HepG2 (cell line): ENCODE data around the gene PIP5KL1. TPM values are rescaled to one million over a fixed set of nuclear protein-coding genes. Genes with fewer than 3 reads are reported as not detected.

Source experiments
- ATF1 ChIP-seq: IDR thresholded peaks from 2 replicates; pipeline ENCODE4 v1.6.1; 2016; ENCODE audit warnings: mild to moderate bottlenecking, control low read depth
- BCL6 ChIP-seq: IDR thresholded peaks from 2 replicates; pipeline ENCODE4 v1.6.1; 2016; ENCODE audit warnings: missing genetic modification reagents, missing compliant biosample characterization
- CENPX ChIP-seq: sonication (generic); formaldehyde crosslinking; IDR thresholded peaks from 2 replicates; pipeline ENCODE4 v1.9.0; 2021; ENCODE audit warnings: mild to moderate bottlenecking, missing genetic modification reagents, moderate library complexity
- DMAP1 ChIP-seq: IDR thresholded peaks from 2 replicates; pipeline ENCODE4 v1.6.1; 2016
- DR1 ChIP-seq: sonication (generic); formaldehyde crosslinking; IDR thresholded peaks from 2 replicates; pipeline ENCODE4 v1.8.0; 2021; ENCODE audit warnings: mild to moderate bottlenecking, missing genetic modification reagents, inconsistent platforms
- GATA4 ChIP-seq: sonication (generic); IDR thresholded peaks from 2 replicates; pipeline ENCODE4 v1.6.1; 2016; ENCODE audit warnings: antibody characterized with exemption, low read depth, borderline replicate concordance
- ZNF124 ChIP-seq: sonication (generic); formaldehyde crosslinking; IDR thresholded peaks from 2 replicates; pipeline ENCODE4 v1.4.0; 2020; ENCODE audit warnings: missing genetic modification reagents
- ZNF382 ChIP-seq: sonication (generic); formaldehyde crosslinking; IDR thresholded peaks from 2 replicates; pipeline ENCODE4 v1.5.0; 2020; ENCODE audit warnings: missing genetic modification reagents, mild to moderate bottlenecking, borderline replicate concordance
- ZNF543 ChIP-seq: sonication (generic); formaldehyde crosslinking; IDR thresholded peaks from 2 replicates; pipeline ENCODE4 v1.4.0; 2020; ENCODE audit warnings: mild to moderate bottlenecking, missing genetic modification reagents
- ZNF839 ChIP-seq: sonication (generic); formaldehyde crosslinking; IDR thresholded peaks from 2 replicates; pipeline ENCODE4 v1.4.0; 2020; ENCODE audit warnings: missing genetic modification reagents, mild to moderate bottlenecking, borderline replicate concordance
- polyA plus RNA-seq, 8 experiments: library from polyadenylated mRNA; depleted of rRNA in 3 of 8; stranded (reverse) in 7 of 8; unstranded in 1 of 8; fragments of >200 nt; fragmentation: Illumina TruSeq in 4 of 8; extraction: Trizol in 4 of 8; gene quantifications; 2 replicates each; pipeline versions ENCODE4 v1.2.1 to v1.2.3, GENCODE V29; 2011 to 2016; ENCODE audit warnings: low read depth in 4 of 8, missing spikeins in 1 of 8, mixed read lengths in 1 of 8; ENCODE audit not compliant: insufficient read depth in 1 of 8
- total RNA-seq, 5 experiments: library from RNA; depleted of rRNA; stranded (reverse); fragments of >200 nt; fragmentation: Illumina TruSeq; extraction: Trizol; gene quantifications; 2 replicates each; pipeline ENCODE4 v1.2.3, GENCODE V29; 2016; ENCODE audit warnings: low read depth in 1 of 5
- TF ChIP-seq, protein P1 (sequence below): sonication (generic); formaldehyde crosslinking; IDR thresholded peaks from 2 replicates; pipeline ENCODE4 v1.4.0; 2020; ENCODE audit warnings: missing genetic modification reagents, borderline replicate concordance
- TF ChIP-seq, protein P2 (sequence below): IDR thresholded peaks from 2 replicates; pipeline ENCODE4 v1.6.1; 2016; ENCODE audit warnings: low read depth, control low read depth
- TF ChIP-seq, protein P3 (sequence below): sonication (generic); formaldehyde crosslinking; IDR thresholded peaks from 2 replicates; pipeline ENCODE4 v1.4.0; 2020; ENCODE audit warnings: mild to moderate bottlenecking, missing genetic modification reagents
- TF ChIP-seq, protein P4 (sequence below): sonication (generic); formaldehyde crosslinking; IDR thresholded peaks from 2 replicates; pipeline ENCODE4 v1.4.0; 2020; ENCODE audit warnings: mild to moderate bottlenecking, missing genetic modification reagents
- TF ChIP-seq, protein P5 (sequence below): IDR thresholded peaks from 2 replicates; pipeline ENCODE4 v1.6.1; 2016; ENCODE audit warnings: mild to moderate bottlenecking
- TF ChIP-seq, protein P6 (sequence below): sonication (generic); formaldehyde crosslinking; IDR thresholded peaks from 2 replicates; pipeline ENCODE4 v1.4.0; 2020; ENCODE audit warnings: missing genetic modification reagents, low read depth, mild to moderate bottlenecking, borderline replicate concordance
- TF ChIP-seq, protein P7 (sequence below): sonication (generic); formaldehyde crosslinking; IDR thresholded peaks from 2 replicates; pipeline ENCODE4 v1.4.0; 2020; ENCODE audit warnings: missing genetic modification reagents; ENCODE audit errors: not compliant biosample characterization

The PIP5KL1 gene
- total and polyA plus RNA-seq, 2 of the 13 experiments (the other 11 are each of a cell fraction or from before 2014, with no cell fraction given) = 0.20 to 0.49 TPM

DNA sequence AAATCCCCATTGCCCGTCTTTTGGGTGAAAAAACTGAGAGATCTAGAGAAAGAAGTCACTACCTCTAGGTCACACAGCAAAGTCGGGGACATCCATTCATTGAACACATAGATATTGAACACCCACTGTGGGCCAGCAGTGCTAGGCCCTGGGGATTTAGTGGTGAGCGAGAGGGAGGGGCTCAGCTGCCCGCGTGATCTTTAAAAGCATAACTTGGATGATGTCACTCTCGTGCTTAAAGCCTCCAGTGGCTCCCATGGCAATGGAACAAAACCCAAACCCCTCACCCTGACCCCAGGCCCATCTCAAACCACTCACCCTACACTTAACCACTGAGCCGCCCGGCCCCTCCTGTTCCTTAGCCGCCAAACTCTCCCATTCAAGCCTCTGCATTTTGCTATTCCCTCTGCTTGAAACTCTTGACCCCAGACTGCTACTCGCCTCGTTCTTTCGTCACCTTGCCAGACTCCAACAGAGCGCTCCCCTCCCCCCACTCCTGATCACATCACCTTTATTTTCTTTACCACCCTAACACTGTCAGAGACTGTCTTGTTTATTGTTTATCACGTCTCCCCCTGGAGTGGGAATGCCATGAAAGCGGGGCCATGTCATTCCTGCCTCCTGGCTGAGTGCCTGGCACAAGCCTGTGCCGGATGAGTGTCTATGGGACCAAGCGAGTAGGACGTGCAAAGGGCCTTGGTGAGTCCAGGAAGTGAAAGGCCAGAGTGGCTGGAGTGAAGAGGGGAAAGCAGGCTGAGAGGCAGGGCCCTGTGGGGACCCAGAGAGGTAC is 710 bp upstream of the PIP5KL1 start (continued):
- TF ChIP-seq, protein P1, sequence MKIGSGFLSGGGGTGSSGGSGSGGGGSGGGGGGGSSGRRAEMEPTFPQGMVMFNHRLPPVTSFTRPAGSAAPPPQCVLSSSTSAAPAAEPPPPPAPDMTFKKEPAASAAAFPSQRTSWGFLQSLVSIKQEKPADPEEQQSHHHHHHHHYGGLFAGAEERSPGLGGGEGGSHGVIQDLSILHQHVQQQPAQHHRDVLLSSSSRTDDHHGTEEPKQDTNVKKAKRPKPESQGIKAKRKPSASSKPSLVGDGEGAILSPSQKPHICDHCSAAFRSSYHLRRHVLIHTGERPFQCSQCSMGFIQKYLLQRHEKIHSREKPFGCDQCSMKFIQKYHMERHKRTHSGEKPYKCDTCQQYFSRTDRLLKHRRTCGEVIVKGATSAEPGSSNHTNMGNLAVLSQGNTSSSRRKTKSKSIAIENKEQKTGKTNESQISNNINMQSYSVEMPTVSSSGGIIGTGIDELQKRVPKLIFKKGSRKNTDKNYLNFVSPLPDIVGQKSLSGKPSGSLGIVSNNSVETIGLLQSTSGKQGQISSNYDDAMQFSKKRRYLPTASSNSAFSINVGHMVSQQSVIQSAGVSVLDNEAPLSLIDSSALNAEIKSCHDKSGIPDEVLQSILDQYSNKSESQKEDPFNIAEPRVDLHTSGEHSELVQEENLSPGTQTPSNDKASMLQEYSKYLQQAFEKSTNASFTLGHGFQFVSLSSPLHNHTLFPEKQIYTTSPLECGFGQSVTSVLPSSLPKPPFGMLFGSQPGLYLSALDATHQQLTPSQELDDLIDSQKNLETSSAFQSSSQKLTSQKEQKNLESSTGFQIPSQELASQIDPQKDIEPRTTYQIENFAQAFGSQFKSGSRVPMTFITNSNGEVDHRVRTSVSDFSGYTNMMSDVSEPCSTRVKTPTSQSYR (CRISPR knock-in tag) = peak; percentile 56; the same call in 1 of the 2 replicates
- TF ChIP-seq ZNF124 (CRISPR knock-in tag) (no peak), CENPX (CRISPR knock-in tag) (no peak), ZNF543 (no peak), GATA4 (no peak), BCL6 (no peak), ZNF839 (CRISPR knock-in tag) (no peak), ZNF382 (CRISPR knock-in tag) (no peak), DMAP1 (CRISPR knock-in tag) (no peak), DR1 (CRISPR knock-in tag) (no peak), ATF1 (CRISPR knock-in tag) (no peak)
- TF ChIP-seq, protein P2, sequence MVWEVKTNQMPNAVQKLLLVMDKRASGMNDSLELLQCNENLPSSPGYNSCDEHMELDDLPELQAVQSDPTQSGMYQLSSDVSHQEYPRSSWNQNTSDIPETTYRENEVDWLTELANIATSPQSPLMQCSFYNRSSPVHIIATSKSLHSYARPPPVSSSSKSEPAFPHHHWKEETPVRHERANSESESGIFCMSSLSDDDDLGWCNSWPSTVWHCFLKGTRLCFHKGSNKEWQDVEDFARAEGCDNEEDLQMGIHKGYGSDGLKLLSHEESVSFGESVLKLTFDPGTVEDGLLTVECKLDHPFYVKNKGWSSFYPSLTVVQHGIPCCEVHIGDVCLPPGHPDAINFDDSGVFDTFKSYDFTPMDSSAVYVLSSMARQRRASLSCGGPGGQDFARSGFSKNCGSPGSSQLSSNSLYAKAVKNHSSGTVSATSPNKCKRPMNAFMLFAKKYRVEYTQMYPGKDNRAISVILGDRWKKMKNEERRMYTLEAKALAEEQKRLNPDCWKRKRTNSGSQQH = no peak
- TF ChIP-seq, protein P3, sequence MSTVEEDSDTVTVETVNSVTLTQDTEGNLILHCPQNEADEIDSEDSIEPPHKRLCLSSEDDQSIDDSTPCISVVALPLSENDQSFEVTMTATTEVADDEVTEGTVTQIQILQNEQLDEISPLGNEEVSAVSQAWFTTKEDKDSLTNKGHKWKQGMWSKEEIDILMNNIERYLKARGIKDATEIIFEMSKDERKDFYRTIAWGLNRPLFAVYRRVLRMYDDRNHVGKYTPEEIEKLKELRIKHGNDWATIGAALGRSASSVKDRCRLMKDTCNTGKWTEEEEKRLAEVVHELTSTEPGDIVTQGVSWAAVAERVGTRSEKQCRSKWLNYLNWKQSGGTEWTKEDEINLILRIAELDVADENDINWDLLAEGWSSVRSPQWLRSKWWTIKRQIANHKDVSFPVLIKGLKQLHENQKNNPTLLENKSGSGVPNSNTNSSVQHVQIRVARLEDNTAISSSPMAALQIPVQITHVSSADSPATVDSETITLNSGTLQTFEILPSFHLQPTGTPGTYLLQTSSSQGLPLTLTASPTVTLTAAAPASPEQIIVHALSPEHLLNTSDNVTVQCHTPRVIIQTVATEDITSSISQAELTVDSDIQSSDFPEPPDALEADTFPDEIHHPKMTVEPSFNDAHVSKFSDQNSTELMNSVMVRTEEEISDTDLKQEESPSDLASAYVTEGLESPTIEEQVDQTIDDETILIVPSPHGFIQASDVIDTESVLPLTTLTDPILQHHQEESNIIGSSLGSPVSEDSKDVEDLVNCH (CRISPR knock-in tag) = no peak
- TF ChIP-seq, protein P4, sequence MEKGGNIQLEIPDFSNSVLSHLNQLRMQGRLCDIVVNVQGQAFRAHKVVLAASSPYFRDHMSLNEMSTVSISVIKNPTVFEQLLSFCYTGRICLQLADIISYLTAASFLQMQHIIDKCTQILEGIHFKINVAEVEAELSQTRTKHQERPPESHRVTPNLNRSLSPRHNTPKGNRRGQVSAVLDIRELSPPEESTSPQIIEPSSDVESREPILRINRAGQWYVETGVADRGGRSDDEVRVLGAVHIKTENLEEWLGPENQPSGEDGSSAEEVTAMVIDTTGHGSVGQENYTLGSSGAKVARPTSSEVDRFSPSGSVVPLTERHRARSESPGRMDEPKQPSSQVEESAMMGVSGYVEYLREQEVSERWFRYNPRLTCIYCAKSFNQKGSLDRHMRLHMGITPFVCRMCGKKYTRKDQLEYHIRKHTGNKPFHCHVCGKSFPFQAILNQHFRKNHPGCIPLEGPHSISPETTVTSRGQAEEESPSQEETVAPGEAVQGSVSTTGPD (CRISPR knock-in tag) = no peak
- TF ChIP-seq, protein P5, sequence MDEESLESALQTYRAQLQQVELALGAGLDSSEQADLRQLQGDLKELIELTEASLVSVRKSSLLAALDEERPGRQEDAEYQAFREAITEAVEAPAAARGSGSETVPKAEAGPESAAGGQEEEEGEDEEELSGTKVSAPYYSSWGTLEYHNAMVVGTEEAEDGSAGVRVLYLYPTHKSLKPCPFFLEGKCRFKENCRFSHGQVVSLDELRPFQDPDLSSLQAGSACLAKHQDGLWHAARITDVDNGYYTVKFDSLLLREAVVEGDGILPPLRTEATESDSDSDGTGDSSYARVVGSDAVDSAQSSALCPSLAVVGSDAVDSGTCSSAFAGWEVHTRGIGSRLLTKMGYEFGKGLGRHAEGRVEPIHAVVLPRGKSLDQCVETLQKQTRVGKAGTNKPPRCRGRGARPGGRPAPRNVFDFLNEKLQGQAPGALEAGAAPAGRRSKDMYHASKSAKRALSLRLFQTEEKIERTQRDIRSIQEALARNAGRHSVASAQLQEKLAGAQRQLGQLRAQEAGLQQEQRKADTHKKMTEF = no peak
- TF ChIP-seq, protein P6, sequence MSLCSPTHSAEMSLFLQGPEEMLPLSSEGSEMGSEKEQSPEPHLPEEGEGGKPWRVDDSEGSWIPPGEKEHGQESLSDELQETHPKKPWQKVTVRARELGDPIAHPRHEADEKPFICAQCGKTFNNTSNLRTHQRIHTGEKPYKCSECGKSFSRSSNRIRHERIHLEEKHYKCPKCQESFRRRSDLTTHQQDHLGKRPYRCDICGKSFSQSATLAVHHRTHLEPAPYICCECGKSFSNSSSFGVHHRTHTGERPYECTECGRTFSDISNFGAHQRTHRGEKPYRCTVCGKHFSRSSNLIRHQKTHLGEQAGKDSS (CRISPR knock-in tag) = peak; percentile 43; the same call in 1 of the 2 replicates
- TF ChIP-seq, protein P7, sequence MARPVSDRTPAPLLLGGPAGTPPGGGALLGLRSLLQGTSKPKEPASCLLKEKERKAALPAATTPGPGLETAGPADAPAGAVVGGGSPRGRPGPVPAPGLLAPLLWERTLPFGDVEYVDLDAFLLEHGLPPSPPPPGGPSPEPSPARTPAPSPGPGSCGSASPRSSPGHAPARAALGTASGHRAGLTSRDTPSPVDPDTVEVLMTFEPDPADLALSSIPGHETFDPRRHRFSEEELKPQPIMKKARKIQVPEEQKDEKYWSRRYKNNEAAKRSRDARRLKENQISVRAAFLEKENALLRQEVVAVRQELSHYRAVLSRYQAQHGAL = peak; percentile 94
